Parathyroid adenoma (tissue), 2 donors: Measurements from ENCODE around the gene SURF4.

Source experiments
- H2AFZ ChIP-seq: fragments of 300-600 bp; sonication (generic); one replicate; pipeline ENCODE4 v1.7.0; 2017; ENCODE audit warnings: antibody characterized with exemption, mild to moderate bottlenecking
- H3K27ac ChIP-seq: fragments of 300-600 bp; sonication (generic); one replicate; pipeline ENCODE4 v1.7.0; 2017
- H3K27me3 ChIP-seq: fragments of 300-600 bp; sonication (generic); one replicate; pipeline ENCODE4 v1.7.0; 2017; ENCODE audit warnings: low read length; ENCODE audit not compliant: control insufficient read depth, insufficient read depth
- H3K36me3 ChIP-seq: fragments of 300-600 bp; sonication (generic); one replicate; pipeline ENCODE4 v1.7.0; 2017; ENCODE audit warnings: low read length; ENCODE audit not compliant: control insufficient read depth, insufficient read depth
- H3K4me1 ChIP-seq: fragments of 300-600 bp; sonication (generic); one replicate; pipeline ENCODE4 v1.7.0; 2017; ENCODE audit warnings: control low read depth
- H3K4me2 ChIP-seq: fragments of 300-600 bp; sonication (generic); one replicate; pipeline ENCODE4 v1.7.0; 2017; ENCODE audit warnings: low read length
- H3K4me3 ChIP-seq: fragments of 300-600 bp; sonication (generic); one replicate; pipeline ENCODE4 v1.7.0; 2017; ENCODE audit warnings: low read depth, low read length
- H3K79me2 ChIP-seq: fragments of 300-600 bp; sonication (generic); one replicate; pipeline ENCODE4 v1.7.0; 2017; ENCODE audit warnings: control low read depth
- H3K9ac ChIP-seq: fragments of 300-600 bp; sonication (generic); one replicate; pipeline ENCODE4 v1.7.0; 2017; ENCODE audit warnings: mild to moderate bottlenecking
- H3K9me3 ChIP-seq: fragments of 300-600 bp; sonication (generic); one replicate; pipeline ENCODE4 v1.7.0; 2017; ENCODE audit warnings: low read length; ENCODE audit not compliant: control insufficient read depth
- TF ChIP-seq, protein P1 (sequence below): fragments of 300-600 bp; sonication (generic); IDR thresholded peaks from one replicate; pipeline ENCODE4 v1.7.0; 2017; ENCODE audit warnings: antibody characterized with exemption, mild to moderate bottlenecking
- donor health status: primary hyperparathyroidism.

Gene SURF4

GRCh38 chr9:133390713-133391112, 14.9 kb upstream of the SURF4 start:
- Histone ChIP-seq H3K4me3 (no peak overlapping the region), H3K4me2 (no peak overlapping the region), H3K4me1 (no peaks in the 10 kb centered on the region), H3K79me2 (no peaks in the 10 kb centered on the region), H3K9ac (no peak overlapping the region), H2AFZ (no peak overlapping the region), H3K27me3 (no peaks in the 10 kb centered on the region), H3K9me3 (no peaks in the 10 kb centered on the region), H3K27ac (no peak overlapping the region), H3K36me3 (no peaks in the 10 kb centered on the region)
- TF ChIP-seq, protein P1, sequence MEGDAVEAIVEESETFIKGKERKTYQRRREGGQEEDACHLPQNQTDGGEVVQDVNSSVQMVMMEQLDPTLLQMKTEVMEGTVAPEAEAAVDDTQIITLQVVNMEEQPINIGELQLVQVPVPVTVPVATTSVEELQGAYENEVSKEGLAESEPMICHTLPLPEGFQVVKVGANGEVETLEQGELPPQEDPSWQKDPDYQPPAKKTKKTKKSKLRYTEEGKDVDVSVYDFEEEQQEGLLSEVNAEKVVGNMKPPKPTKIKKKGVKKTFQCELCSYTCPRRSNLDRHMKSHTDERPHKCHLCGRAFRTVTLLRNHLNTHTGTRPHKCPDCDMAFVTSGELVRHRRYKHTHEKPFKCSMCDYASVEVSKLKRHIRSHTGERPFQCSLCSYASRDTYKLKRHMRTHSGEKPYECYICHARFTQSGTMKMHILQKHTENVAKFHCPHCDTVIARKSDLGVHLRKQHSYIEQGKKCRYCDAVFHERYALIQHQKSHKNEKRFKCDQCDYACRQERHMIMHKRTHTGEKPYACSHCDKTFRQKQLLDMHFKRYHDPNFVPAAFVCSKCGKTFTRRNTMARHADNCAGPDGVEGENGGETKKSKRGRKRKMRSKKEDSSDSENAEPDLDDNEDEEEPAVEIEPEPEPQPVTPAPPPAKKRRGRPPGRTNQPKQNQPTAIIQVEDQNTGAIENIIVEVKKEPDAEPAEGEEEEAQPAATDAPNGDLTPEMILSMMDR, result no peak

DNA sequence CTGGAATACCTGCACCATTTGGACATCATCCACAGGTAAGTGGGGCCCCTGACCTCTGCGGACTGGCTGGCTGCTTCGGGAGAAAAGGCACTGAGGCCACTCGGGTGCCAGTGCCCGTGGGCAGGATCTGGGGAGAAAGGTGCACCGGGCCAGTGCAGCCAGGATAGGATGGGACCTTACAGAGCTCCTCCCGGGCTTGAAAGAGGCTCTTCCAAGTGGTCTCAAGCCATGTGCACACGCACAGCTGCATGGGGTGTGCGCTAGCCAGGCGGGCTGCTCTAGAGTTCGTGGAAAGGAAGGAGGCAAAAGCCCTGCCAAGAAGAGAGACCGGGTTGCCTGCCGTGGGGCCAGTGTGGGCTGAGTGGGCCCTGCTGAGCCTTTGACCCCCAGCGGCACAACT, 13.7 kb upstream of the SURF4 start:
- no peak overlapping the region for H3K4me3 ChIP-seq
- no peaks in the 10 kb centered on the region for H3K4me1 ChIP-seq
- no peaks in the 10 kb centered on the region for H3K9me3 ChIP-seq
- no peaks in the 10 kb centered on the region for H3K36me3 ChIP-seq
- no peak overlapping the region for H2AFZ ChIP-seq
- TF ChIP-seq, protein P1, result no peak
- no peak overlapping the region for H3K9ac ChIP-seq
- no peak overlapping the region for H3K4me2 ChIP-seq
- no peaks in the 10 kb centered on the region for H3K79me2 ChIP-seq
- no peak overlapping the region for H3K27ac ChIP-seq
- H3K27me3 ChIP-seq, result no peaks in the 10 kb centered on the region

- H2AFZ ChIP-seq, result no peak overlapping the region
- H3K9ac ChIP-seq, result no peak overlapping the region
- no peaks in the 10 kb centered on the region for H3K79me2 ChIP-seq
- H3K4me3 ChIP-seq, result no peak overlapping the region
- H3K9me3 ChIP-seq, result no peaks in the 10 kb centered on the region
- TF ChIP-seq, protein P1, result no peak
- H3K27ac ChIP-seq, result no peak overlapping the region
- no peaks in the 10 kb centered on the region for H3K36me3 ChIP-seq
- no peaks in the 10 kb centered on the region for H3K4me1 ChIP-seq
- H3K27me3 ChIP-seq, result no peaks in the 10 kb centered on the region
- H3K4me2 ChIP-seq, result no peak overlapping the region
Measured at GRCh38 chr9:133389025-133389557, 13.2 kb upstream of the SURF4 start.

DNA sequence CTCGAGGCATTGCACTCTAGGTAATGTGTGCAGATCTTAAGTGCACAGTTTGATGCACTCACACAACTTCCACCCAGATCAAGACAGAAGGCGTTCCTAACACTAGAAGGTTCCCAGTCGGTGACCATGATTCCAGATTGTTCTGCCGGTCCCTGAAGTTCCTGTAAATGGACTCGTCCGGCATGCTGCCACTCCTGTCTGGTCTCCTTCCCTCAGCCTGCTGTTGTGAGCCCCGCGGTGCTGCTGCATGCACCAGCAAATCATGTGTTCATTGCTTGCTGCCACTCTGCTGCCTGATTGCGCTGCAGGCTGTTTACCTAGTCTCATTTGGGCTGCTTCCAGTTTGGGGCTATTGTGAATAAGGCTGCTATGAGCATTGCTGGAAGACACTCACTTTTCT, 11.8 kb upstream of the SURF4 start:
- Histone ChIP-seq H3K27me3 (no peaks in the 10 kb centered on the region), H3K4me1 (no peaks in the 10 kb centered on the region), H3K9me3 (no peaks in the 10 kb centered on the region), H2AFZ (no peak overlapping the region), H3K9ac (no peak overlapping the region), H3K27ac (no peak overlapping the region), H3K79me2 (no peaks in the 10 kb centered on the region), H3K4me3 (no peak overlapping the region), H3K4me2 (no peak overlapping the region), H3K36me3 (no peaks in the 10 kb centered on the region)
- TF ChIP-seq, protein P1, result no peak

GRCh38 chr9:133386338-133386737, 10.5 kb upstream of the SURF4 start:
- H2AFZ ChIP-seq, result no peak overlapping the region
- H3K4me1 ChIP-seq, result no peaks in the 10 kb centered on the region
- H3K27ac ChIP-seq, result no peak overlapping the region
- TF ChIP-seq, protein P1, result no peak
- no peak overlapping the region for H3K4me3 ChIP-seq
- no peaks in the 10 kb centered on the region for H3K79me2 ChIP-seq
- H3K9me3 ChIP-seq, result no peaks in the 10 kb centered on the region
- H3K36me3 ChIP-seq, result no peaks in the 10 kb centered on the region
- no peak overlapping the region for H3K4me2 ChIP-seq
- H3K27me3 ChIP-seq, result no peaks in the 10 kb centered on the region
- no peak overlapping the region for H3K9ac ChIP-seq
